Loucy (cell line): ENCODE results near the gene FHL3.

Experiments
- H2AFZ ChIP-seq: fragments of 200-600 bp; sonication (generic); 2 replicates; pipeline ENCODE4 v1.6.0; 2016; ENCODE audit warnings: antibody characterized with exemption, mild to moderate bottlenecking, low read length, moderate library complexity
- H3F3A ChIP-seq: fragments of 200-600 bp; 2 replicates; pipeline ENCODE4 v1.6.0; 2016; ENCODE audit warnings: antibody characterized with exemption, low read depth, mild to moderate bottlenecking
- H3K27me3 ChIP-seq: fragments of 200-600 bp; sonication (generic); 2 replicates; pipeline ENCODE4 v1.6.1; 2014; ENCODE audit warnings: low read length, mild to moderate bottlenecking; ENCODE audit not compliant: insufficient read depth, poor library complexity, severe bottlenecking
- H3K36me3 ChIP-seq: fragments of 200-600 bp; sonication (generic); 2 replicates; pipeline ENCODE4 v1.6.1; 2016; ENCODE audit warnings: low read length; ENCODE audit not compliant: insufficient read depth
- H3K4me1 ChIP-seq: fragments of 200-600 bp; sonication (generic); 2 replicates; pipeline ENCODE4 v1.5.1; 2014; ENCODE audit warnings: low read length, mild to moderate bottlenecking; ENCODE audit not compliant: insufficient read depth, poor library complexity, severe bottlenecking
- H3K4me2 ChIP-seq: fragments of 200-600 bp; sonication (generic); 2 replicates; pipeline ENCODE4 v1.6.0; 2014; ENCODE audit warnings: antibody characterized with exemption, low read length, low read depth, mild to moderate bottlenecking; ENCODE audit not compliant: poor library complexity, severe bottlenecking
- H3K4me3 ChIP-seq: fragments of 200-600 bp; sonication (generic); 2 replicates; pipeline ENCODE4 v1.5.1; 2014; ENCODE audit warnings: low read length, mild to moderate bottlenecking, mixed read lengths; ENCODE audit not compliant: poor library complexity, severe bottlenecking
- H3K79me2 ChIP-seq: fragments of 200-600 bp; sonication (generic); 2 replicates; pipeline ENCODE4 v1.6.1; 2014; ENCODE audit warnings: low read length; ENCODE audit not compliant: insufficient read depth
- H3K9ac ChIP-seq: fragments of 200-600 bp; sonication (generic); 2 replicates; pipeline ENCODE4 v1.6.0; 2014; ENCODE audit warnings: mild to moderate bottlenecking, low read depth, low read length, moderate library complexity; ENCODE audit not compliant: poor library complexity, severe bottlenecking
- H3K9me2 ChIP-seq: fragments of 200-600 bp; sonication (generic); replicated peaks from 2 replicates; pipeline ENCODE4 v1.6.1; 2016; ENCODE audit warnings: low read depth, low read length, mixed read lengths
- H3K9me3 ChIP-seq: fragments of 200-600 bp; sonication (generic); 2 replicates; pipeline ENCODE4 v1.6.1; 2014; ENCODE audit warnings: mild to moderate bottlenecking, antibody characterized with exemption, low read length, low read depth; ENCODE audit not compliant: insufficient read depth
- H4K20me1 ChIP-seq: fragments of 200-600 bp; sonication (generic); 2 replicates; pipeline ENCODE4 v1.6.0; 2014; ENCODE audit warnings: antibody characterized with exemption, low read length, mild to moderate bottlenecking; ENCODE audit not compliant: insufficient read depth, poor library complexity, severe bottlenecking
- EZH2phosphoT487 ChIP-seq: fragments of 200-600 bp; IDR thresholded peaks from 2 replicates; pipeline ENCODE4 v1.6.1; 2018; ENCODE audit warnings: antibody characterized with exemption, mild to moderate bottlenecking, moderate library complexity, borderline replicate concordance
- TF ChIP-seq, protein P1 (sequence below): fragments of 200-600 bp; sonication (generic); conservative IDR thresholded peaks from 2 replicates; pipeline ENCODE4 v1.5.1; 2014; ENCODE audit warnings: mild to moderate bottlenecking, antibody characterized with exemption, low read length

The FHL3 gene

GRCh38 chr1:37958690-37959089 lies 46.6 kb downstream of the FHL3 start:
- Histone ChIP-seq H3K9ac (no peak overlapping the region), H3K4me1 (no peaks in the 10 kb centered on the region), H3K4me3 (no peak overlapping the region), H4K20me1 (no peaks in the 10 kb centered on the region), H3K9me2 (no peaks in the 10 kb centered on the region), H3K9me3 (no peaks in the 10 kb centered on the region), H3K79me2 (no peaks in the 10 kb centered on the region), H3K36me3 (peaks cover 43% of the 10 kb centered on the region; the same call in 1 of the 2 replicates), H3K4me2 (no peak overlapping the region), H3F3A (no peaks in the 10 kb centered on the region), H2AFZ (no peak overlapping the region), H3K27me3 (no peaks in the 10 kb centered on the region)
- TF ChIP-seq EZH2phosphoT487: no peak
- TF ChIP-seq, protein P1, sequence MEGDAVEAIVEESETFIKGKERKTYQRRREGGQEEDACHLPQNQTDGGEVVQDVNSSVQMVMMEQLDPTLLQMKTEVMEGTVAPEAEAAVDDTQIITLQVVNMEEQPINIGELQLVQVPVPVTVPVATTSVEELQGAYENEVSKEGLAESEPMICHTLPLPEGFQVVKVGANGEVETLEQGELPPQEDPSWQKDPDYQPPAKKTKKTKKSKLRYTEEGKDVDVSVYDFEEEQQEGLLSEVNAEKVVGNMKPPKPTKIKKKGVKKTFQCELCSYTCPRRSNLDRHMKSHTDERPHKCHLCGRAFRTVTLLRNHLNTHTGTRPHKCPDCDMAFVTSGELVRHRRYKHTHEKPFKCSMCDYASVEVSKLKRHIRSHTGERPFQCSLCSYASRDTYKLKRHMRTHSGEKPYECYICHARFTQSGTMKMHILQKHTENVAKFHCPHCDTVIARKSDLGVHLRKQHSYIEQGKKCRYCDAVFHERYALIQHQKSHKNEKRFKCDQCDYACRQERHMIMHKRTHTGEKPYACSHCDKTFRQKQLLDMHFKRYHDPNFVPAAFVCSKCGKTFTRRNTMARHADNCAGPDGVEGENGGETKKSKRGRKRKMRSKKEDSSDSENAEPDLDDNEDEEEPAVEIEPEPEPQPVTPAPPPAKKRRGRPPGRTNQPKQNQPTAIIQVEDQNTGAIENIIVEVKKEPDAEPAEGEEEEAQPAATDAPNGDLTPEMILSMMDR: no peak

DNA sequence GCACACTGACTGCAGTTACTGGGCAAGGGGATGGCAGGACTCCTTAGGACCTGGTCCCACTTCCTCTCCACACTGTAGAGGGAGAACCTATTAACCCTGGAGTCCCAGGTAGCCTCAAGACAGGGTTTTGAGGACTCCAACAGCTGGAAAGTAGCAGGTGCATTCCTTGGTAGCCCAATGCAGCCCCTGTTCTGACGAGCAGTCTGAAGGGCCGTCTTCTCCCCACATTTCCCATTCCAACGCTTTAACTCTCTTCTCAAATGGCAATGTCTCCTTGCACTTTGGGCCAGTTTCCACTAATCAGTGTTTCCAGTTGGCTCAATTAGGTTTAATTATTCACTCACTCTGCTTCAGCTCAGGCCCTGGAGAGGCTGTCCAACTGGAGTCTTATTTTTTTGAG lies 49.6 kb downstream of the FHL3 start:
- H3K36me3 ChIP-seq: peaks cover 36% of the 10 kb centered on the region; the same call in 1 of the 2 replicates
- TF ChIP-seq, protein P1: no peak
- no peak for TF ChIP-seq EZH2phosphoT487
- H3K79me2 ChIP-seq: no peaks in the 10 kb centered on the region
- no peaks in the 10 kb centered on the region for H4K20me1 ChIP-seq
- no peak overlapping the region for H3K4me3 ChIP-seq
- no peaks in the 10 kb centered on the region for H3F3A ChIP-seq
- no peaks in the 10 kb centered on the region for H3K4me1 ChIP-seq
- no peaks in the 10 kb centered on the region for H3K9me2 ChIP-seq
- H3K4me2 ChIP-seq: no peak overlapping the region
- no peak overlapping the region for H3K9ac ChIP-seq
- H3K27me3 ChIP-seq: no peaks in the 10 kb centered on the region
- H3K9me3 ChIP-seq: no peaks in the 10 kb centered on the region
- H2AFZ ChIP-seq: no peak overlapping the region

GRCh38 chr1:37954316-37954971 lies 50.9 kb downstream of the FHL3 start:
- H2AFZ ChIP-seq: no peak overlapping the region
- H3F3A ChIP-seq: no peaks in the 10 kb centered on the region
- H3K27me3 ChIP-seq: no peaks in the 10 kb centered on the region
- H4K20me1 ChIP-seq: no peaks in the 10 kb centered on the region
- no peaks in the 10 kb centered on the region for H3K4me1 ChIP-seq
- no peak overlapping the region for H3K4me3 ChIP-seq
- H3K9ac ChIP-seq: no peak overlapping the region
- H3K9me2 ChIP-seq: no peaks in the 10 kb centered on the region
- no peaks in the 10 kb centered on the region for H3K79me2 ChIP-seq
- H3K4me2 ChIP-seq: no peak overlapping the region
- no peaks in the 10 kb centered on the region for H3K9me3 ChIP-seq
- peaks cover 25% of the 10 kb centered on the region; the same call in 1 of the 2 replicates for H3K36me3 ChIP-seq
- TF ChIP-seq EZH2phosphoT487: no peak
- TF ChIP-seq, protein P1: no peak
